Kidney epithelial cell (primary cell): ENCODE data around the gene PRLR. TPM values are rescaled to one million over a fixed set of nuclear protein-coding genes. Genes with fewer than 3 reads are reported as not detected.

Experiments used
- DNase-seq: peaks from one replicate; pipeline ENCODE4 v3.0.0-alpha.2; 2010; ENCODE audit warnings: low read depth
- H3K27me3 ChIP-seq: 2 replicates; pipeline ENCODE4 v1.6.0; 2011; ENCODE audit warnings: low read length; ENCODE audit not compliant: control insufficient read depth, insufficient read depth
- H3K36me3 ChIP-seq: 2 replicates; pipeline ENCODE4 v1.5.1; 2011; ENCODE audit warnings: low read length; ENCODE audit not compliant: control insufficient read depth, insufficient read depth
- H3K4me3 ChIP-seq: 2 replicates; pipeline ENCODE4 v1.5.1; 2011; ENCODE audit warnings: low read depth, mild to moderate bottlenecking, control low read depth, low read length
- CTCF ChIP-seq: IDR thresholded peaks from 2 replicates; pipeline ENCODE4 v1.5.1; 2011; ENCODE audit warnings: mild to moderate bottlenecking, moderate library complexity, low read length, control low read depth, inconsistent platforms; ENCODE audit not compliant: insufficient read depth, poor library complexity, severe bottlenecking
- total RNA-seq: library from RNA; depleted of rRNA; stranded (reverse); fragments of >200 nt; gene quantifications from 2 replicates; pipeline ENCODE4 v1.2.3, GENCODE V29; 2015

PRLR gene
- total RNA-seq, 1 donor from 2014 or later: 3.8 TPM

GRCh38 chr5:35239911-35240610 lies 9.8 kb upstream of the PRLR start:
- Histone ChIP-seq H3K4me3 (no peak overlapping the region), H3K36me3 (no peaks in the 10 kb centered on the region), H3K27me3 (no peaks in the 10 kb centered on the region)
- no peak for DNase-seq
- TF ChIP-seq CTCF: no peak

DNA sequence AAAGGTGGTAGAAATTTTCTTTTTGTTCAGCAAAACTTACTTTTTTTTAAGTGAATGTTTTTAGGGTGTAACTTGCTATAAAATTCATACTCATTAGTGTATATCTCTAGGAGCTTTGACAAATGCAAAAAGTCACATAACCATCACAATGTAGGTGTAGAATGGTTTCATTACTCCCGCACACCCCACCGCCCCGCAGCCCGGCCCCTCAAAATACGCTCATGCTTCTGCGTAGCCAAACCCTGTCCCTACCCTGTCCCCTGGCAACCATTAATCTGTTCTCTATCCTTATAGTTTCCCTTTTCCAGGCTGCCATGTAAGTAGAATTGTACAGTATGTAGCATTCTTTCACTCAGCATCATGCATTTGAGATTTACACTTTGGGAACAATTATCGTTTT lies 9.2 kb upstream of the PRLR start:
- TF ChIP-seq CTCF: no peak
- Histone ChIP-seq H3K36me3 (no peaks in the 10 kb centered on the region), H3K27me3 (no peaks in the 10 kb centered on the region), H3K4me3 (no peak overlapping the region)
- no peak for DNase-seq

DNA sequence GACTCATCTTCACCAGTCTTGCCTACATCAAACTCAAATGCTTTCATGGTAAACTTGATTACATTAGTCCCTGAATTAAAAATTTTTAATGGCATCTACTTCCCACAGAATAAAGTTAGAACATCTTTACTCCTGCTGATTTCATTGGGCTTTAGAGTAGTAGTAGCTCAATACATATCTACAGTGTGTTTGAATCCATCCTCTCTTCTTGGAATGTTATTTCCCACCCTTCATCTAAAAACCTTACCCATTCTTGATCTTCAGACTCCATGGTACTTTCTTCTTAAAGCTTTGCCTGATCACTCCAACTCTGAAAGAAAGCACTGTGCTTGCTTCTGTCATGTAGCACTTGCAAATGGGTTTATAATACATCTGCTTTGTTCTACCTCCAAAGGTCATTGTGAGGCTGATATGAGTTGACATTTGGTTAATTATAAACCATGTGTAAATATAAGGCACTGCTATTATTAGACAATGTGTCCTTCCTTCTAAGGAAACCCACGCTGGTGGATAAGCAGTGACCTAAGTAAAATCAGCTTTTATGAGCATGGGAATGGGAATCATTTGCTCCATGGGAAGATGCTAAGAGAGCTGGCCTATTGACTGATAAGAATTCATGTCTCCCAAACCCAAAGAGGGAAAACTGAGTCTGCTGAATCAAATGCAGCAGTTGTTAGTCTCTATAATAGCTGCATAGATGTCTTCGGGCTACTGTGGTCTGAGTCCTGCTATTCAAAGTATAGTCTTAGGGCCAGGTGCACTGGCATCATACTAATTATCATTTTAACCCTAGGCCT lies 7.5 kb upstream of the PRLR start:
- DNase-seq: no peak
- Histone ChIP-seq H3K4me3 (no peak overlapping the region), H3K36me3 (no peaks in the 10 kb centered on the region), H3K27me3 (no peaks in the 10 kb centered on the region)
- no peak for TF ChIP-seq CTCF

GRCh38 chr5:35236770-35237169 lies 6.5 kb upstream of the PRLR start:
- no peak for DNase-seq
- H3K27me3 ChIP-seq: no peaks in the 10 kb centered on the region
- H3K36me3 ChIP-seq: no peaks in the 10 kb centered on the region
- no peak for TF ChIP-seq CTCF
- no peak overlapping the region for H3K4me3 ChIP-seq

DNA sequence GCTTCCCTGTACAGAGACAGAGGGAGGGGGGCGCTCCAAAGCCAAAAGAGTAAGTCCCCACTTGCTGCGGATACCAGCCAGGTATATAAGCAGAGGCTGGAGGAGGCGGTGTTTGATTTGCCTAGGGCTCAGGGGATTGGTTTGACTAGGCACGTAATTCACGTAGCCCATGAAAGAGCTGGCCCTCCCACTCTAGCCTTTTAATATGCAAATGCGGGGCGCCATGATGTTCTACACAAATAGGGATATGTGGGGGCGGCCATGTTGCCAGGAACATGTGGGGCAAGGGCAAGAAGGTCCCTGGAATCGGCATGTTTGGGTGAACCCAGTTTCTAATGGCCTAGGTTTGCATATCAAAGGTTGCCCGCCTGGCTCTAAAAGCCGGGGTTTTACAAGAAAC lies 3.3 kb upstream of the PRLR start:
- no peak overlapping the region for H3K4me3 ChIP-seq
- no peak for TF ChIP-seq CTCF
- peaks cover 11% of the 10 kb centered on the region for H3K27me3 ChIP-seq
- H3K36me3 ChIP-seq: no peaks in the 10 kb centered on the region
- DNase-seq: no peak
